CD4-positive, alpha-beta T cell treated with Interferon gamma for 1 hour (primary cell): ENCODE results near the gene LPA.
"Not testable (repeated sequence)": the region's sequence is repeated elsewhere in the genome, so short reads cannot be mapped to it uniquely, and the experiment has no call there.

Experiments
- DNase-seq: peaks from one replicate; pipeline ENCODE4 v3.0.0-alpha.2; 2020

LPA gene

DNA sequence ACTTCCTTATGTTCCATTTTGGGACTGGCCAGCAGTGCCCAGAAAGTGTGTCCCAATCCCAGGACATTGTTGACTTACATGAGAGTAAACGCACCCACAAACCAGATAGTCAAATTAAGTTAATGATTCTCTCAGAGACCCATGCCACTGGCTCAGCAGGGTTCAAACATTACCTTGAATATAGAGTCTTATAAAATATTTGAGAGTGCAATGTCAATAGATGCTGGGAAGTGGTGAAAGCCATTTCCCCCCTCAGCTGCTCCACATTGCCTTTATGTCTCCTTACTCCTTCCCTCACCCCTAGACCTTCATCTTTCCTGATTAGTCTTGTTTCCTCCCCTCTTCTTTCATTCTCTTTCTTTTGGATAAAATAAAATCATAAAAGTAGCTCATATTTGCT lies at the start of gene LPA:
LPA (minus strand) TSS at position 78 of the 400 bp plus-strand sequence; CDS start at position 17, 61 bp downstream.
- DNase-seq = not testable (repeated sequence)

DNA sequence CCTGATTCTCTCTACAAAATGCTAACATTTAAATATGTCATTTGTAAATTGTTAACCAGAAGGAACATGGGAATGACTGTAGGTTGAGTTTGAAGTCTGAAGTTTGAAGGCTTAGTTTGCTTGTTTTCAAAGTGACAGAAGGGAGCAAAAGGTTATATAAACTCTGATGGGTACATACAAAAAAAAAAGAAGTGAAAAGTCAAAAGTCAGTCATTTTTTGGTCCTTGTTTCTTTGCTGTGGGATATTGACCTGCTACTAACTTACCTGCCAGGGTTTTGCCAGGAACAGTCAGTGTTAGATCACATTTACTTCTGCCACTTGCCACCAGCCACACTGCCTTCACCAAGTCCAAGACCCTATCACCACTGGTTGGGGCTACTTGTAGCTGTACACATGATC lies 44.9 kb upstream of the LPA start:
- DNase-seq = not testable (repeated sequence)

GRCh38 chr6:160704688-160705087 lies 40.6 kb upstream of the LPA start:
- DNase-seq = not testable (repeated sequence)

DNA sequence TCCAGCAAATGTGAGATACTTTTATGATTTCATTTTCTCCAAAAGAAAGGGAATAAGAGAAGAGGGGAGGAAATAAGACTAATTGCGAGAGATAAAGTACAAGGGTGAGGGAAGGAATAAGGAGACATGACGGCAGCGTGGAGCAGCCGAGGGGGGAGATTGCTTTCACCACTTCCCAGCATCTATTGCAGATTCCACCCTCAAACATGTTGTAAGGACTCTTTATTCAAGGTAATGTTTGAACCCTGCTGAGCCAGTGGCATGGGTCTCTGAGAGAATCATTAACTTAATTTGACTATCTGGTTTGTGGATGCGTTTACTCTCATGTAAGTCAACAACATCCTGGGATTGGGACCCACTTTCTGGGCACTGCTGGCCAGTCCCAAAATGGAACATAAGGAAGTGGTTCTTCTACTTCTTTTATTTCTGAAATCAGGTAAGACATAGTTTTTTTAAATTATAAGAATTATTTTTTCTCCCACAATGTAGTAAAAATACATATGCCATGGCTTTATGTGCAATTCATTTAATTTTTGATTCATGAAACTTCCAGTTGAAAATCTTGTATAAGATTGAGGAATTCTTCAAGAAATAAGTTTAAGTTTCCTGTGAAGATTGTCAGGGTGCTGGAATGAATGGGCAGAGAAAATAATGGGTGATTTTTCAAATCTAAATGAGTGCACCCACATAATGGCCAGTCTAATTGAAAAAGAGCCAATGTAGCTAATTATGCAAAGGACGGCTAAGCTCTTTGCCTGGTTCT lies 38.0 kb upstream of the LPA start, which contains the start of gene PLG:
PLG (plus strand) TSS at position 327 of the 763 bp plus-strand sequence; CDS start at position 388, 61 bp downstream.
- not testable (repeated sequence) for DNase-seq

GRCh38 chr6:160697826-160698225 lies 33.8 kb upstream of the LPA start:
- no peak for DNase-seq

- not testable (repeated sequence) for DNase-seq
Observed at GRCh38 chr6:160696884-160697283, 32.8 kb upstream of the LPA start.

- DNase-seq = not testable (repeated sequence)
Observed at GRCh38 chr6:160695622-160696021, 31.5 kb upstream of the LPA start.

DNA sequence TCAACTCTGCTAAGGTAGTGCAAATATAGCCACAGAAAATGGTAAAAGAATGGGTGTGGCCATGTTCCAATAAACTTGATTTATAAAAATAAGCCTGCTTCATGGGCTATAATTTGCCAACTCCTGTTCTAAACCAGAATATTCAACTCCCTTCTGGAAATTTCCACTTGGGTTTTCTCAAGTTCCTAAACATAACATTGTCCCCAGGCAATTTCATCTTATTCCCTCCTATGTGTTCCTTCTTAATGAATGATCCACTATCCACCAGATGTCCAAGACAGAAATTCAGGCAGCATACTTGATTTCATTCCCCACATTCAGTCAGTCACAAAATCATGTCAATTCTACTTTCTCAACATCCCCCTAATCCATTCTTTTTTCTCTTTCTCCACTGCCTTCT lies 30.9 kb upstream of the LPA start:
- not testable (repeated sequence) for DNase-seq

- no peak for DNase-seq
Observed at GRCh38 chr6:160692369-160692959, 28.4 kb upstream of the LPA start.

GRCh38 chr6:160691617-160692016 lies 27.5 kb upstream of the LPA start:
- DNase-seq = no peak

GRCh38 chr6:160690458-160690857 lies 26.4 kb upstream of the LPA start:
- DNase-seq = no peak

GRCh38 chr6:160685762-160686450 lies 21.8 kb upstream of the LPA start:
- no peak for DNase-seq

DNA sequence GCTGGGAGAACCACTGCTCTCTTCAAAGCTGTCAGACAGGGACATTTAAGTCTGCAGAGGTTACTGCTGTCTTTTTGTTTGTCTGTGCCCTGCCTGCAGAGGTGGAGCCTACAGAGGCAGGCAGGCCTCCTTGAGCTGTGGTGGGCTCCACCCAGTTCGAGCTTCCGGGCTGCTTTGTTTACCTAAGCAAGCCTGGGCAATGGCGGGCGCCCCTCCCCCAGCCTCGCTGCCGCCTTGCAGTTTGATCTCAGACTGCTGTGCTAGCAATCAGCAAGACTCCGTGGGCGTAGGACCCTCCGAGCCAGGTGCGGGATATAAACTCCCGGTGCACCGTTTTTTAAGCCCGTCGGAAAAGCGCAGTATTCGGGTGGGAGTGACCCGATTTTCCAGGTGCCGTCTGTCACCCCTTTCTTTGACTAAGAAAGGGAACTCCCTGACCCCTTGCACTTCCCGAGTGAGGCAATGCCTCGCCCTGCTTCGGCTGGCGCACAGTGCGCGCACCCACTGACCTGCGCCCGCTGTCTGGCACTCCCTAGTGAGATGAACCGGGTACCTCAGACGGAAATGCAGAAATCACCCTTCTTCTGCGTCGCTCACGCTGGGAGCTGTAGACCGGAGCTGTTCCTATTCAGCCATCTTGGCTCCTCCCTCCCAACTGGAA lies 21.2 kb upstream of the LPA start:
- not testable (repeated sequence) for DNase-seq

DNA sequence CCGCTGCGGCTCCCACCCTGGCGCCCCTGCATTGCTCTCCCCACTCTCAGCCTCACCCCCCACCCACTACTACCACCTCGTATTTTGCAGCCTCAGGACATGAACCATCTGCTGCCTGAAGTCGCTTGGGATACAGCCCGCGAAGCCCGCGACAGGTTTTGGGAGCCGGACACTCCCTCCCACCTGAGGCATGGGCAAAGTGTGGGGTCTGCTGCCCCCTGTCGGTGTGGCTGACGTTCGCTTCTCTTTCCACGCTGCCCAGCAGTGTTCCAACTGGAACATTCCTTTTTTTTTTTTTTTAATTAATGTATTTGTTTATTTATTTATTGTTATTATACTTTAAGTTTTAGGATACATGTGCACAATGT lies 15.3 kb upstream of the LPA start:
- DNase-seq = no peak

DNA sequence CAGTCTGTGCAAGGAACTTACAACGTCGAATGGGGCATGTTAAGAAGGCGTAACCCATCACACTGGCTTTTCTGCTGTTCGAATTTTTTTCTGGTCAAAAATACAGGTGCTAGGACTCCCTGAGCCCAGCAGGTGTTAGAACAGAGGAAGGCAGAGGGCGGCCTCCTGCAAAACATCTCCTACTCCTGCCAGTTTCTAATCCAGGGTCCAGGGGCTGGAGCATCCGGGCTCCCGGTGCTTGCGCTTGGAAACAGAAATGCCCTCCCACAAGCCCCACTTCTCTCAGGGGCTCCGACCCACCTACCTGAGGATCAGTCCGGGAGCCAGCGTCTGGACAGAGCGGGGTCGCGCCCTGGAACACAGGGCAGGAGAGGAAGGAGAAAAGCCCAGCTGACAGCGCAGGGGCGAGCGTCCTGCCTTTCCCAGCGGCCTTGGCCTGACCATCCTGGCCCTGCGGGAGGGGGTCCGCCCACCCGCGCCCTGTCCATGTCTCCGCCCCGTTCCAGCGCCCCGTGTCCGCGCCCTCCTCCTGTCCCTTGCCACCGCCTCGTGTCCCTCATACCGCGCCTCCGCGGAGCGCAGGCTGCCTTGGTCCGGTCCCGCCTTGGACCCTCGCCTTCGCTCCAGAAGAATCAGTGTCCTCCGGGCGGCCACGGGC lies 14.8 kb upstream of the LPA start:
- no peak for DNase-seq

GRCh38 chr6:160678230-160678629 lies 14.2 kb upstream of the LPA start:
- DNase-seq = no peak

- not testable (repeated sequence) for DNase-seq
Observed at GRCh38 chr6:160676418-160676817, 12.3 kb upstream of the LPA start.

GRCh38 chr6:160668589-160668988 lies 4.5 kb upstream of the LPA start:
- DNase-seq = no peak

GRCh38 chr6:160667639-160668481 lies 3.8 kb upstream of the LPA start:
- DNase-seq = peak; percentile 3

DNA sequence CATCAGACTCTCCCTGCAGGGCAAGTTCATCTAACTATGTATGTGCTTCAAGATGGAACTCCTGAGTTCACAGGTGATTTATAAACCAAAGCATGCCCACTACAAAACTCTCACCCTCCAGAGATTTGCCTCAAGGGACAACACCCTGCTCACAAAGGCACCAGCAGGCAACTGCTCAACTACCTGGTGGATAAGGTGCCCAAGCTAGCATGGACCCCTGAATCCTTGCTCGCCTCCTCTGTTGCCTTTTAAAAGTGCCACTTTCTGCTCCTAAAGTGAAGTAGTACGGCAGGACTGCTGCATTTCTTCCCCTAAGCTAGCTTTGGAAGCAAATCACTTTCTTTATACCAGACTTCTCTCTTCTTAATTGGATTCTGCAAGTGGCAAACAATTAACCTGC lies 1.2 kb downstream of the LPA start:
- no peak for DNase-seq

DNA sequence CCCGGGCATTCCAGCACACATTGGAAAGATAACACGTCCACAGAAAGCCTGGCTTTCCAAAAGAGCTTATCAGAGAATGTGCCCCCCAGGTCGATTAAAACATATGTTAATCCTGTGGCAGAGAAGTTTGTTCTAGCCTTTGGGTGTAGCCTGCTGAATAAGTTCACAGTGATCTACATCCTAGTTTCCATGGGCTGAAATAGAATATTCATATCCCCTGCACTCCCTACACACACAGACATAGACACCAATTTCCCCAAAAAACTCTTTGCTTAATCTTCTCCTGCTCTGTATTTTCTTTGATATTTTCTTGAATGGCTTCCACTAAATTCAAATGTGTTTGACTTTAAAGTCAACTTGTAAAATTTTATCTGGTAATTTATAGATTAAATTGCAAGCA lies 1.6 kb downstream of the LPA start:
- DNase-seq = no peak

DNA sequence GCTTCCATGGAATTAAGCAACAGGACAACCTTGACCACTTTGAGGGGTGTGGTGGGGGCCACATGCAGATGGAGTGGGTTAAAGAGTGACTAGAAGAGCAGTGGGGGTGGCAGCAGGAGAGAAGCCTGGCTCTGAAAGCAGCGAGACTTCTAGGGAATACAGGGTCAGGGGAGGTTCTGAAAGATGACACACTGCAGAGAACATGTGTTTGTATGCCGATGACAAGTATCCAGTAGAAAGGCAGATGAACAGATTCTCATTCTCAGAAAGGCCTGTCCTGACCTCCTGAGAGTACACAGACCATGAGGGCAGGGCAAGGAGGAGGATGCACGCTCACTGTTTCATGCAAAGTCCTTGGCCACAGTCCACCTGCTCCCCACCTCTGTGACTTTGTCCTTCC lies 2.9 kb downstream of the LPA start:
- no peak for DNase-seq
